ENCODE results near the gene MBTPS2.

MBTPS2 gene

GRCh38 chrX:21881881-21882574, 42.6 kb downstream of the MBTPS2 start:
- no peak for TF ChIP-seq CTCF (IDR thresholded peaks at IDR 0.05; ENCODE audit: extremely low read depth, missing control alignments)
- DNase-seq (ENCODE audit: low spot score), result no peak

- no peak for DNase-seq (ENCODE audit: low spot score)
- TF ChIP-seq CTCF (IDR thresholded peaks at IDR 0.05; ENCODE audit: extremely low read depth, missing control alignments), result no peak
Observed at GRCh38 chrX:21883258-21883657, 43.8 kb downstream of the MBTPS2 start.

DNA sequence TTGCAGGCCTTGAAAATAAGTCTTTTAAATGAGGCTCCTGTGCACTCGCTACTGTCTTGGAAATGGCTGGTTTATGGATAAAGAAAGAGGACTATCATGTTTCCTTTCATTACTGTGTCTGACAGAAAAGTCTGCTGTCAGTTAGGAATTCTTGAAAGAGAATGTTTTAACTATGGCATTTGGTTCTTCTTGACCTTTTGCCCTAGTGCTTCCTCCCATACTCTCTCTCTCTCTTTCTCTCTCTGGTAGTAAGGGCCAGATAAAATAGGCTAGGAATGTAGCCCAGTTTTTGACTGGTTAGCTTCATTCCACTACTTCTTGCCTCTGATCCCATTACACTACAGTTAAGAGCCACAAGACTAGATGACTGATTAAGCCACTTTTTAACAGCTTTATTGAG, 46.2 kb downstream of the MBTPS2 start:
- TF ChIP-seq CTCF (IDR thresholded peaks at IDR 0.05; ENCODE audit: extremely low read depth, missing control alignments), result no peak
- DNase-seq (ENCODE audit: low spot score), result no peak

- TF ChIP-seq CTCF (IDR thresholded peaks at IDR 0.05; ENCODE audit: extremely low read depth, missing control alignments), result no peak
- no peak for DNase-seq (ENCODE audit: low spot score)
Observed at GRCh38 chrX:21905313-21905712, 65.9 kb downstream of the MBTPS2 start.

- DNase-seq (ENCODE audit: low spot score), result no peak
- no peak for TF ChIP-seq CTCF (IDR thresholded peaks at IDR 0.05; ENCODE audit: extremely low read depth, missing control alignments)
Observed at GRCh38 chrX:21905953-21906352, 66.5 kb downstream of the MBTPS2 start.

GRCh38 chrX:21907260-21907659, 67.8 kb downstream of the MBTPS2 start:
- DNase-seq (ENCODE audit: low spot score), result no peak
- no peak for TF ChIP-seq CTCF (IDR thresholded peaks at IDR 0.05; ENCODE audit: extremely low read depth, missing control alignments)

DNA sequence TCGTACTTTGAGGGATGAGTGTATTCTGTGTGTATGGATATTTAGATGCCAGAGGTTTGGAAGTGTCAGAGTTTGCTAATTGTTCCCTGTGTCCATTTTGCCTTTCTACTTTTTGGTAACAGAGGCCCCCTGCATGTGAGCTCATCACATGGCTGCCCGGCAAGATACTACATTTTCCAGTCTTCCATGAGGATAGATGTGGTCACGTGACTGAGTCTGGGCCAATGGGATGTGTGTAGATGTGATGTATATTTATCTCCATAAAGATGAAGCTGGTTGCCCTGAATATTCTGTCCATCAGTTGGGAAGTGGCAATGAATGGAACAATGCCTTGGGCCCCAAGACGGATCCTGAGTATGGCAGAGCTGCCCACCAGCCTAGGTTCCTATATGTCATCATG, 72.1 kb downstream of the MBTPS2 start:
- TF ChIP-seq CTCF (IDR thresholded peaks at IDR 0.05; ENCODE audit: extremely low read depth, missing control alignments), result no peak
- no peak for DNase-seq (ENCODE audit: low spot score)
